ENCODE results near the gene SACM1L. TPM values are rescaled to one million over a fixed set of nuclear protein-coding genes. Genes with fewer than 3 reads are reported as not detected.

SACM1L gene
- total RNA-seq, 2 donors from 2014 or later, result 149 to 161 TPM

- Mint-ChIP-seq H3K4me3 (no peak overlapping the region), H3K27me3 (ENCODE audit: insufficient read depth) (peaks cover 29% of the 10 kb centered on the region), H3K27ac (no peak overlapping the region), H3K36me3 (ENCODE audit: low read depth) (peaks cover 5% of the 10 kb centered on the region), H3K4me1 (no peaks in the 10 kb centered on the region), H3K9me3 (peaks cover 21% of the 10 kb centered on the region)
- no peaks in the 10 kb centered on the region for H3K36me3 ChIP-seq (ENCODE audit: control insufficient read depth, insufficient read depth, low read length)
- DNase-seq, result no peak
- WGBS, 2 experiments (ENCODE audit: insufficient coverage in 1 of 2, insufficient read length in 1 of 2), result 80 to 85% methylated on average over 1 to 3 of the region's 4 CpGs
- no peak overlapping the region for H3K4me3 ChIP-seq (ENCODE audit: low read length)
- H3K9me3 ChIP-seq (ENCODE audit: control insufficient read depth, low read length), result peaks cover 17% of the 10 kb centered on the region
- TF ChIP-seq CTCF (conservative IDR thresholded peaks at IDR 0.05), result no peak
- H3K27ac ChIP-seq (ENCODE audit: low read depth, low read length), result no peak overlapping the region
- H3K27me3 ChIP-seq (ENCODE audit: control insufficient read depth, insufficient read depth, low read length, poor library complexity, severe bottlenecking), result peaks cover 7% of the 10 kb centered on the region
- no peaks in the 10 kb centered on the region for H3K4me1 ChIP-seq (ENCODE audit: control insufficient read depth, insufficient read depth, low read length)
- H3K9ac ChIP-seq (ENCODE audit: extremely low read depth, low read length, poor library complexity, severe bottlenecking), result no peak overlapping the region
Observed at GRCh38 chr3:45789235-45789812, 100.1 kb downstream of the SACM1L start.

- H3K27me3 ChIP-seq (ENCODE audit: control insufficient read depth, insufficient read depth, low read length, poor library complexity, severe bottlenecking), result peaks cover 20% of the 10 kb centered on the region
- H3K27me3 Mint-ChIP-seq (ENCODE audit: insufficient read depth), result peaks cover 40% of the 10 kb centered on the region
- DNase-seq, result peak; percentile 34
- H3K4me3 ChIP-seq (ENCODE audit: low read length), result no peak overlapping the region
- no peak overlapping the region for H3K4me3 Mint-ChIP-seq
- H3K9me3 Mint-ChIP-seq, result peaks cover 17% of the 10 kb centered on the region
- no peak overlapping the region for H3K9ac ChIP-seq (ENCODE audit: extremely low read depth, low read length, poor library complexity, severe bottlenecking)
- no peak for TF ChIP-seq CTCF (conservative IDR thresholded peaks at IDR 0.05)
- no peaks in the 10 kb centered on the region for H3K4me1 Mint-ChIP-seq
- H3K36me3 ChIP-seq (ENCODE audit: control insufficient read depth, insufficient read depth, low read length), result no peaks in the 10 kb centered on the region
- H3K4me1 ChIP-seq (ENCODE audit: control insufficient read depth, insufficient read depth, low read length), result no peaks in the 10 kb centered on the region
- WGBS, 2 experiments (ENCODE audit: insufficient coverage in 1 of 2, insufficient read length in 1 of 2), result 73 to 83% methylated on average over 2 of the region's 2 CpGs
- no peak overlapping the region for H3K27ac ChIP-seq (ENCODE audit: low read depth, low read length)
- peaks cover 11% of the 10 kb centered on the region for H3K9me3 ChIP-seq (ENCODE audit: control insufficient read depth, low read length)
- H3K27ac Mint-ChIP-seq, result no peak overlapping the region
- no peaks in the 10 kb centered on the region for H3K36me3 Mint-ChIP-seq (ENCODE audit: low read depth)
Observed at GRCh38 chr3:45790596-45790995, 101.4 kb downstream of the SACM1L start.

GRCh38 chr3:45792036-45792435, 102.8 kb downstream of the SACM1L start:
- 97 to 100% methylated on average over 2 of the region's 2 CpGs for WGBS, 2 experiments (ENCODE audit: insufficient coverage in 1 of 2, insufficient read length in 1 of 2)
- H3K4me3 Mint-ChIP-seq, result no peak overlapping the region
- peaks cover 35% of the 10 kb centered on the region for H3K27me3 ChIP-seq (ENCODE audit: control insufficient read depth, insufficient read depth, low read length, poor library complexity, severe bottlenecking)

More at GRCh38 chr3:45792036-45792435, 102.8 kb downstream of the SACM1L start:
- H3K4me1 Mint-ChIP-seq, result no peaks in the 10 kb centered on the region
- H3K4me3 ChIP-seq (ENCODE audit: low read length), result no peak overlapping the region
- no peak overlapping the region for H3K9ac ChIP-seq (ENCODE audit: extremely low read depth, low read length, poor library complexity, severe bottlenecking)
- H3K27ac ChIP-seq (ENCODE audit: low read depth, low read length), result no peak overlapping the region
- no peaks in the 10 kb centered on the region for H3K36me3 Mint-ChIP-seq (ENCODE audit: low read depth)
- H3K4me1 ChIP-seq (ENCODE audit: control insufficient read depth, insufficient read depth, low read length), result no peaks in the 10 kb centered on the region
- TF ChIP-seq CTCF (conservative IDR thresholded peaks at IDR 0.05), result no peak
- peaks cover 11% of the 10 kb centered on the region for H3K9me3 ChIP-seq (ENCODE audit: control insufficient read depth, low read length)
- peak; percentile 28 for DNase-seq
- H3K27ac Mint-ChIP-seq, result no peak overlapping the region
- H3K36me3 ChIP-seq (ENCODE audit: control insufficient read depth, insufficient read depth, low read length), result no peaks in the 10 kb centered on the region
- peaks cover 50% of the 10 kb centered on the region for H3K27me3 Mint-ChIP-seq (ENCODE audit: insufficient read depth)
- H3K9me3 Mint-ChIP-seq, result peaks cover 17% of the 10 kb centered on the region

Data from endodermal cell (in vitro differentiated cells).